NCI-H69 (cell line): ENCODE results near the gene HBA1.
"Not testable (repeated sequence)": the region's sequence is repeated elsewhere in the genome, so short reads cannot be mapped to it uniquely, and the experiment has no call there.

Experiments
- DNase-seq: peaks from one replicate; lab custom pipeline; 2025; lab: John Stamatoyannopoulos, UW

Gene HBA1

GRCh38 chr16:175011-175949 is 1.2 kb upstream of the HBA1 start:
- peak; percentile 24 for DNase-seq

DNA sequence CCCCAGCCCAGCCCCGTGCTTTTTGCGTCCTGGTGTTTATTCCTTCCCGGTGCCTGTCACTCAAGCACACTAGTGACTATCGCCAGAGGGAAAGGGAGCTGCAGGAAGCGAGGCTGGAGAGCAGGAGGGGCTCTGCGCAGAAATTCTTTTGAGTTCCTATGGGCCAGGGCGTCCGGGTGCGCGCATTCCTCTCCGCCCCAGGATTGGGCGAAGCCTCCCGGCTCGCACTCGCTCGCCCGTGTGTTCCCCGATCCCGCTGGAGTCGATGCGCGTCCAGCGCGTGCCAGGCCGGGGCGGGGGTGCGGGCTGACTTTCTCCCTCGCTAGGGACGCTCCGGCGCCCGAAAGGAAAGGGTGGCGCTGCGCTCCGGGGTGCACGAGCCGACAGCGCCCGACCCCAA is 474 bp upstream of the HBA1 start:
- not testable (repeated sequence) for DNase-seq

DNA sequence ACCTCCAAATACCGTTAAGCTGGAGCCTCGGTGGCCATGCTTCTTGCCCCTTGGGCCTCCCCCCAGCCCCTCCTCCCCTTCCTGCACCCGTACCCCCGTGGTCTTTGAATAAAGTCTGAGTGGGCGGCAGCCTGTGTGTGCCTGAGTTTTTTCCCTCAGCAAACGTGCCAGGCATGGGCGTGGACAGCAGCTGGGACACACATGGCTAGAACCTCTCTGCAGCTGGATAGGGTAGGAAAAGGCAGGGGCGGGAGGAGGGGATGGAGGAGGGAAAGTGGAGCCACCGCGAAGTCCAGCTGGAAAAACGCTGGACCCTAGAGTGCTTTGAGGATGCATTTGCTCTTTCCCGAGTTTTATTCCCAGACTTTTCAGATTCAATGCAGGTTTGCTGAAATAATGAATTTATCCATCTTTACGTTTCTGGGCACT is 928 bp downstream of the HBA1 start:
- peak; percentile 36 for DNase-seq

DNA sequence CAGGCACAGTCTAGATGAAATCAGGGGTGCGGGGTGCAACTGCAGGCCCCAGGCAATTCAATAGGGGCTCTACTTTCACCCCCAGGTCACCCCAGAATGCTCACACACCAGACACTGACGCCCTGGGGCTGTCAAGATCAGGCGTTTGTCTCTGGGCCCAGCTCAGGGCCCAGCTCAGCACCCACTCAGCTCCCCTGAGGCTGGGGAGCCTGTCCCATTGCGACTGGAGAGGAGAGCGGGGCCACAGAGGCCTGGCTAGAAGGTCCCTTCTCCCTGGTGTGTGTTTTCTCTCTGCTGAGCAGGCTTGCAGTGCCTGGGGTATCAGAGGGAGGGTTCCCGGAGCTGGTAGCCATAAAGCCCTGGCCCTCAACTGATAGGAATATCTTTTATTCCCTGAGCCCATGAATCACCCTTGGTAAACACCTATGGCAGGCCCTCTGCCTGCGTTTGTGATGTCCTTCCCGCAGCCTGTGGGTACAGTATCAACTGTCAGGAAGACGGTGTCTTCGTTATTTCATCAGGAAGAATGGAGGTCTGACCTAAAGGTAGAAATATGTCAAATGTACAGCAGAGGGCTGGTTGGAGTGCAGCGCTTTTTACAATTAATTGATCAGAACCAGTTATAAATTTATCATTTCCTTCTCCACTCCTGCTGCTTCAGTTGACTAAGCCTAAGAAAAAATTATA is 1.6 kb downstream of the HBA1 start:
- DNase-seq = peak; percentile 38

DNA sequence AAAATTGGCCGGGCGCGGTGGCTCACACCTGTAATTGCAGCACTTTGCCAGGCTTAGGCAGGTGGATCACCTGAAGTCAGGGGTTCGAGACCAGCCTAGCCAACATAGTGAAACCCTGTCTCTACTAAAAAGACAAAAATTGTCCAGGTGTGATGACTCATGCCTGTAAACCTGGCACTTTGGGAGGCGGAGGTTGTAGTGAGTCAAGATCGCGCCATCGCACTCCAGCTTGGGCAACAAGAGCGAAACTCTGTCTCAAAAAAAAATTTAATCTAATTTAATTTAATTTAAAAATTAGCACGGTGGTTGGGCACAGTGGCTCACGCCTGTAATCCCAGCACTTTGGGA is 2.2 kb downstream of the HBA1 start:
- DNase-seq = peak; percentile 38

DNA sequence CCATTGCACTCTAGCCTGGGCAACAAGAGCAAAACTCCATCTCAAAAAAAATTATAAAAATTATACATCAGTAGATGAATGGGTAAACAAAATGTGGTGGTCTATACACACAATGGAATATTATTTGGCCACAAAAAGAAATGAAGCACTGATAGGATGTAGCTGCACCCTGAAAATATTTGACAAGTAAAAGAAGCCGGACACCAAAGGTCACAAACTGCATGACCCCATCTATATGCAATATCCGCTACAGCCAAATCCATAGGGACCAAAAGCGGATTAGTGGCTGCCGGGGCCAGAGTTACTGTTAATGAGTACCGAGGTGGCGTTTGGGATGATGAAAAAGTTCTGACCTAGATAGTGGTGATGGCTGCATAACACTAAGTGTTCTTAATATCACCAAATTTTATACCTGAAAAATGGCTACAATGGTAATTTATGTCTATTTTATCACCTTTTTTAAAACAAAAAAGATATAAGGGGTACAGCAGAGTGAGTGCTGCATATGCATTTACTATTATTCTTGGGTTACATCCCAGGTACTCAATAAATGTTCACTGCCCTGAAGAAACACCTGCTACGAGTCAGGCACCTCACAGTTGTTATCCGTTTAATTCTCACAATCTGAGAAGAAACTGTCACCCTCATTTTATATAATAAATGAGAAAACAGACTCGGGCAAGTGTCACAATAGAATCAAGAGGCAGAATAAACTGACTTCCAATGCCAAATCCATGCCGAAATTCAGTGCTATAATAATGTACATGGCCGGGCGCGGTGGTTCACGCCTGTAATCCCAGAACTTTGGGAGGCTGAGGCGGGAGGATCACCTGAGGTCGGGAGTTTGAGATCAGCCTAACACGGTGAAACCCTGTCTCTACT is 3.0 kb downstream of the HBA1 start:
- no peak for DNase-seq

DNA sequence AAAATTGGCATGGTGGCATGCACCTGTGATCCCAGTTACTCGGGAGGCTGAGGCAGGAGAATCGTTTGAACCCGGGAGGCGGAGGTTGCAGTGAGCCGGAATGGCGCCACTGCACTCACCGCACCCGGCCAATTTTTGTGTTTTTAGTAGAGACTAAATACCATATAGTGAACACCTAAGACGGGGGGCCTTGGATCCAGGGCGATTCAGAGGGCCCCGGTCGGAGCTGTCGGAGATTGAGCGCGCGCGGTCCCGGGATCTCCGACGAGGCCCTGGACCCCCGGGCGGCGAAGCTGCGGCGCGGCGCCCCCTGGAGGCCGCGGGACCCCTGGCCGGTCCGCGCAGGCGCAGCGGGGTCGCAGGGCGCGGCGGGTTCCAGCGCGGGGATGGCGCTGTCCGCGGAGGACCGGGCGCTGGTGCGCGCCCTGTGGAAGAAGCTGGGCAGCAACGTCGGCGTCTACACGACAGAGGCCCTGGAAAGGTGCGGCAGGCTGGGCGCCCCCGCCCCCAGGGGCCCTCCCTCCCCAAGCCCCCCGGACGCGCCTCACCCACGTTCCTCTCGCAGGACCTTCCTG is 3.7 kb downstream of the HBA1 start, which contains the start of gene HBQ1:
HBQ1 (plus strand) TSS at position 359 of the 575 bp plus-strand sequence; CDS start at position 387, 28 bp downstream.
- DNase-seq = peak; percentile 76

DNA sequence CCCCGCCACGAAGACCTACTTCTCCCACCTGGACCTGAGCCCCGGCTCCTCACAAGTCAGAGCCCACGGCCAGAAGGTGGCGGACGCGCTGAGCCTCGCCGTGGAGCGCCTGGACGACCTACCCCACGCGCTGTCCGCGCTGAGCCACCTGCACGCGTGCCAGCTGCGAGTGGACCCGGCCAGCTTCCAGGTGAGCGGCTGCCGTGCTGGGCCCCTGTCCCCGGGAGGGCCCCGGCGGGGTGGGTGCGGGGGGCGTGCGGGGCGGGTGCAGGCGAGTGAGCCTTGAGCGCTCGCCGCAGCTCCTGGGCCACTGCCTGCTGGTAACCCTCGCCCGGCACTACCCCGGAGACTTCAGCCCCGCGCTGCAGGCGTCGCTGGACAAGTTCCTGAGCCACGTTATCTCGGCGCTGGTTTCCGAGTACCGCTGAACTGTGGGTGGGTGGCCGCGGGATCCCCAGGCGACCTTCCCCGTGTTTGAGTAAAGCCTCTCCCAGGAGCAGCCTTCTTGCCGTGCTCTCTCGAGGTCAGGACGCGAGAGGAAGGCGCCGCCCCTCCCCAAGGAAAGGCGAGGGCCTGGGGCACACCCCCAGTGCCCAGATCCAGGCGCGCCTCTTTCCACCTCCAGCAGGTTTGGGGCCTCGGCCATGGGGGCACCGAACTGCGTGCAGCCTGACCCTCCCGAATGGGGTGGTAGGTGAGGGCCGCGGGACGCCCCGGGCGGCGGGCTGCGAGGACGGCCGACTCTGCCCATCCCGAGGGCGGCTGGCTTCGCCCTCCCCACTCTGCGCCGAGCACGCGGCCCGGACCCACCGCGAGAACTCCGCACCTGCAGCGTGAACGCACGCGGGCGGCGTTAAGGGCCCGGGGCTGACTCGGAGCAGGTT is 4.4 kb downstream of the HBA1 start:
- peak; percentile 94 for DNase-seq

GRCh38 chr16:181565-182021 is 5.1 kb downstream of the HBA1 start:
- peak; percentile 52 for DNase-seq

GRCh38 chr16:183005-183404 is 6.5 kb downstream of the HBA1 start:
- peak; percentile 30 for DNase-seq

GRCh38 chr16:185213-185612 is 8.7 kb downstream of the HBA1 start:
- DNase-seq = no peak

GRCh38 chr16:185691-186090 is 9.2 kb downstream of the HBA1 start:
- DNase-seq = no peak

DNA sequence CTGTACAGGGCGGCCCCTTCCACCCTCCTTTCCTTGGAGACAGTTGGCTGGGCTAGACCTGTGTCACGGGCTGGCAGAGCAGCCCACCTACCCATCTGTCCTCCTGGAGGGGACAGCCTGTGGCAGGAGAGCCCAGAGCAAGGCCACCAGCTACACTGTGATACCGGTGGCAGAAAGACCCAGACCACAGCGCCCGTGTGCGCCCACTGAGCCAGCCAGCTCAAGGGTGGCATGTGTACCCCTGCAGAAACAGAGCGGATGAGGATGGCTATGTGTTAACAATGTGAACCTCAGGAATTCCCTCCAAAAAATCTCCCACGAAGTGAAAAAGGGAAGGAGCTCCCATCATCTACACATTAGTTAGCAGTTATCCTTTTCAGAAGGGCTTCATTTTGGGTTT is 10.8 kb downstream of the HBA1 start:
- no peak for DNase-seq

- DNase-seq = peak; percentile 43
Measured at GRCh38 chr16:188674-189073, 12.2 kb downstream of the HBA1 start.

- no peak for DNase-seq
Measured at GRCh38 chr16:189604-190186, 13.2 kb downstream of the HBA1 start.

DNA sequence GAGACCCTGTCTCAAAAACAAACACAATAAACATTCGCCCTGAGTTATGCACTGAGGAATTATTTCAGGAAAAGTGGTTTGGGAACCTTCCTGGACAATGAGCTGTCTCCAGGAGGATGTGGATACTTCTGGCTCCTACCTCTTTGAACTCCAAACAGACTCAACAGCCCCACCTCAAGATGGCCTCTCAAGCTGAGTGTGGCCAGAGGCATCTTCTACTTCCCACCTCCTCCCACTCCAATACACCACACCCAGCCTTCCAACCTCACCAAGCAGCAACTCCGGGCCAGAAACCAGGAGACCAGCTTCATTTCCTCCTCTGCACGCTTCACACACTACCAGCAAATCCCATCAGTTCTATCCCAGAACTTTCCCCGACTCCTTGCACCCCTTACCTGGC is 15.4 kb downstream of the HBA1 start:
- DNase-seq = no peak

DNA sequence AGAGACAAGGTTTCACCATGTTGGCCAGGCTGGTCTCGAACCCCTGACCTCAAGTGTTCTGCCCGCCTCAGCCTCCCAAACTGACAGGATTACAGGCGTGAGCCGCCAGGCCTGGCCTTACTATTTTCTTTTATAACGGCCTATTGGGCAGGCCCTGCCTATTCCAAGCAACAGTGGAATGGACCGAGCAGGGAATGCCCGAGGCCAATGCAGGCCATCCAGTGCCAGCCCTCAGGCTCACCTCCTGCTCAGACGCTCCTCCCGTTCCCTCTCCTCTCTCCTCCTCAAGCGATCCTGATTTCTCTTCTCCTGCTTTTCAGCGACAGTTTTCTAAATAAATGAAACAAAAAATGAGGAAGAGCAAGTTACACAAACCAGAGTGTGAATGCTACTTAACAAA is 16.2 kb downstream of the HBA1 start:
- no peak for DNase-seq

GRCh38 chr16:193441-193840 is 17.0 kb downstream of the HBA1 start:
- DNase-seq = no peak

DNA sequence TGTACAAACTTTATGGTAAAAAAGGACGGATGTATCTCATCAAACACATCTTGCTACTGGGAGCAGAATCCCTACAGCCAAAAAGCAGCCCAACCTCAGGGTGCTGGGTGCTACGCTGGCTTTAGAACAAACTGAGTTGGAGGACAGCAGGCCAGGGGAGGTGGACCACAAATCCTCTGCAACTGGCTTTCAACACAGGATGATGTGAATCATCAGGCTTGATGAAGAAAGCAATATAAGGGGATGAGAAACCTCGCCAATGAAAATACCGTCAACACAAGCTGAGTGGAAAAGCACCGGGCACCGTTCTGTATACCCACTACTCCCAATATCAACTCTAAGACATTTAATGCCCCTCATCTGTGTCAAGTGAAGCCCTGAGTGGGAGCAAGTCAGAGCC is 18.0 kb downstream of the HBA1 start:
- no peak for DNase-seq

- no peak for DNase-seq
Measured at GRCh38 chr16:200388-200787, 23.9 kb downstream of the HBA1 start.
